ENCODE data around the gene CCDC167. TPM values are rescaled to one million over a fixed set of nuclear protein-coding genes. Genes with fewer than 3 reads are reported as not detected.

The CCDC167 gene
- total RNA-seq, 2 experiments from 2014 or later = 60.4 to 65.2 TPM

DNA sequence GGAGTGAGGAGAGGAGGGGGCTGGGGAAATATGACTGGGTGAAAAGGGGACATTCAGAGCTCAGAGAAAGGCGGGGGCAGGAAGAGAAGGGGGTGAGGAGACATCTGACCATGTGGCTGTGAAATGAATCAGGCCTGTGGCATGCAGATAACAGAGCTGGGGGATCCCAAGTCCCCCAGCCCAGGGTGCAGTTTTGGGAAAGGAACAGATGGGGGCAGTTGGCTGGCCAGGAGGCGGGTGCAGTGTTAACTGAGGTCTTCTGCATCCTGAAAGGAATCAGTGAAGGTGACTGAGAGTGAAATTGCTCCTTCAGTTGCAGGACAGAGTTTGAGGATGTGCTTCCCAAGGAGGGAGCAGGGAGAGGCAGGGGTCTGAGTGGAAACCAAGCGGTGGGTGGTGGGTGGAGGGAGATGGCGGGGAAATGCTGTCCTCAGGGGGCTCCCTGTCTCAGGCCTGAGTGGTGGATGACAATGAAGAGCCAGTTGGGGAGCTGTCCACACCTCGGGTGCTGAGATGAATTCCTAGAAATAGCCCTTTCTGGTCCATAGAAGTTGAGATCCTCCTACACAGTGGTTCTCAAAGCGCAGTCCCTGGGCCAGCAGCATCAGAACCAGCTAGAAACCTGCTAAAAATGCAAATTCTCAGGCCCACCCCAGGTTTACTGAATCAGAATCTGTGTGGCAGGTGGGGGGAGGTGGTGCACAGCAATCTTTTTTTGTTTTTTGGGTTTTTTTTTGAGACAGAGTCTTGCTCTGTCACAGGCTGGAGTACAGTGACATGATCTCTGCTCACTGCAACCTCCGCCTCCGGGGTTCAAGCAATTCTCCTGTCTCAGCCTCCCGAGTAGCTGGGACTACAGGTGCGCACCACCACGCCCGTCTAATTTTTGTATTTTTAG, 26.0 kb upstream of the CCDC167 start:
- DNase-seq = peak; percentile 35
- Mint-ChIP-seq H3K9me3 (no peaks in the 10 kb centered on the region), H3K27ac (no peak overlapping the region), H3K27me3 (no peaks in the 10 kb centered on the region), H3K4me3 (no peak overlapping the region), H3K4me1 (ENCODE audit: low read depth) (peaks cover 47% of the 10 kb centered on the region), H3K36me3 (no peaks in the 10 kb centered on the region)
- ChIA-PET POLR2A (interaction anchor here (1.2 kb wide), 1 partner anchor 17 kb away, joined by 3 read pairs; no protein-coding TSS in a partner anchor), CTCF (interaction anchor here (1.2 to 1.3 kb wide), 2 partner anchors 11 to 23 kb away, joined by 3 read pairs; no protein-coding TSS in a partner anchor)
- intact Hi-C loops (cut with micrococcal nuclease) = no loop called here

DNA sequence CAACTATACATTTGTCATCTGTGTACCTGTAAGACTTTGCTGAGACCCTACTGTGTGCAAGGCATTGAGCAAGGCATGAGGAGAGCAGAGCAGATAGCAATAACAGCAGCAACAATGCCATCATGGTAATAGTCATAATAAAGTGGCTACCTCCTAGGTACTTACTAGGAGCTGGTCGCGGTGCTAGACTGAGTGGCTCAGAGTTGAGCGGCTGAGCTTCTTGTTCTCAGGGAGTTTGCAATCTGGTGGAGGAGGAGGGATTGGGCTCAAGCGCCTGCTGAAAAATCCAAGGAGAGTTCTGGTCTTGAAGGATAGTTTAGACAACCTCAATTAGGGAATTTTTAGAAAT, 25.3 kb upstream of the CCDC167 start:
- Mint-ChIP-seq H3K4me3 (no peak overlapping the region), H3K4me1 (ENCODE audit: low read depth) (peaks cover 49% of the 10 kb centered on the region), H3K27ac (no peak overlapping the region), H3K9me3 (no peaks in the 10 kb centered on the region), H3K36me3 (no peaks in the 10 kb centered on the region), H3K27me3 (no peaks in the 10 kb centered on the region)
- no peak for DNase-seq
- intact Hi-C loops (cut with micrococcal nuclease) = no loop called here
- POLR2A ChIA-PET = interaction anchor here (0.5 to 1.2 kb wide), 3 partner anchors 16 to 32 kb away, joined by 3 to 4 read pairs (median 3); no protein-coding TSS in a partner anchor
- CTCF ChIA-PET = interaction anchor here (1.3 kb wide), 1 partner anchor 22 kb away, joined by 3 read pairs; no protein-coding TSS in a partner anchor

DNA sequence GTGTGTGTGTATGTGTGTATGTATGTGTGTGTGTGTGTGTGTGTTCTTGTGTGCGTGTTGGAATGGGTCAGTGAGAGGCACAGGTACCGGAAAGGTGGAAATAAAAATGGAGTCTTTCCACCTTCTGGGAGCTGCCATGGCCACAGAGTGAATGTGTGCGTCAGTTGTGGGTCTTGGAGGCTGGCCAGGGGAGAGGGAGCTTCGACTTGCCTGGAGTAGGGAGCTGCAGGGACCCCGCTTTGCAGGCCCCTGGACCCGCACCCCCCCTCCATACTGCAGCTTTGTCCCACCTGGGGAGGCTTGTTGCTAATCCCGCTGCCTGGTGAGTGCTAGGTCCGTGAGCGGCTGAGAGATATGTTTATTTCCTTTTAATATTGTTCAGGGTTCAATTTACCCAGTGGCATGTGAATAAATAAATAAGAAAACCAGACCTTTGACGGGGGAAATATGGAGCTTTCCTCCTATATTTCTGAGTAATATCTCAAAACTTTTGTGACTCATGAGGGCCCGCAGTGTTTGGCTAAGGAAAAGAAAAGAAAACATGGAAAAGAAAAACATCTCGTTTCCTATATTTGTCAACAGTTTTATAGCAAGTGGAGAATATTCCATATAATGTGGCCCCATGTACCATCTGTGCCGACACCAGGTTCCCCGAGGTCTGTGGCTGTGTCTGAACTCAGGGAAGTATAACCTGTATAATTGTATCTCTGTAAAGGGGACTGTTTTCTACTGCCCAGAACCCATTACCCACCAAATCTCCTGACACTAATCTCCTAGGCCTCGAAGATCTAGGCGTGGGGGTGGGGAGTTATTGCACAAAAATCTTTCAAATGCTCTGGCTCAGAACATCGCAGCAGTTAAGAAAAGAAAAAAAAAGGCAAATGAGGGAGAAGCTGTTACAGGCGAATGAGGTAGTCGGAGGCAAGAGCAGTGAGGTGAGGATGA, 24.6 kb upstream of the CCDC167 start:
- H3K4me1 Mint-ChIP-seq (ENCODE audit: low read depth) = peaks cover 52% of the 10 kb centered on the region
- H3K9me3 Mint-ChIP-seq = no peaks in the 10 kb centered on the region
- intact Hi-C loops (cut with micrococcal nuclease) = no loop called here
- no peak overlapping the region for H3K27ac Mint-ChIP-seq
- no peaks in the 10 kb centered on the region for H3K36me3 Mint-ChIP-seq
- ChIA-PET CTCF (interaction anchor here (0.6 to 1.3 kb wide), 2 partner anchors 21 to 130 kb away, joined by 3 to 4 read pairs; no protein-coding TSS in a partner anchor), POLR2A (interaction anchor here (0.5 to 1.2 kb wide), 3 partner anchors 16 to 31 kb away, joined by 3 to 4 read pairs (median 3); no protein-coding TSS in a partner anchor)
- no peak for DNase-seq
- no peaks in the 10 kb centered on the region for H3K27me3 Mint-ChIP-seq
- H3K4me3 Mint-ChIP-seq = no peak overlapping the region

DNA sequence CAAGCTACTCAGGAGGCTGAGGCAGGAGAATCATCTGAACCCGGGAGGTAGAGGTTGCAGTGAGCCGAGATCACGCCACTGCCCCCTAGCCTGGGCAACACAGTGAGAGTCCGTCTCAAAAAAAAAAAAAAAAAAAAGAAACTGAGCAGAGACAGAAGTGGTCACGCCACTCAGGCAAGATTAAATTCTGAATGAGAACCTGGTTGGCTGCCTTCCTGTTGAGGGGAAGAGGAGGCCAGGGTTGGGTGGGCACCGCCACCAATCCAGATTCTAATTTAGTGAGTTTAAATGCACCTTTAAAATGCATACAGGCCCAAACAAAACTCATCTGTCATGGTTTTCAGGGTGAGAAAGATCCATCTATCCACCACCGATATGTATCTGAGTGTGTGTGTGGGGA, 23.7 kb upstream of the CCDC167 start:
- Mint-ChIP-seq H3K27me3 (no peaks in the 10 kb centered on the region), H3K9me3 (no peaks in the 10 kb centered on the region), H3K36me3 (no peaks in the 10 kb centered on the region), H3K4me3 (no peak overlapping the region), H3K4me1 (ENCODE audit: low read depth) (peaks cover 61% of the 10 kb centered on the region), H3K27ac (no peak overlapping the region)
- ChIA-PET CTCF (no interaction called here), POLR2A (no interaction called here)
- intact Hi-C loops (cut with micrococcal nuclease) = no loop called here
- DNase-seq = no peak

DNA sequence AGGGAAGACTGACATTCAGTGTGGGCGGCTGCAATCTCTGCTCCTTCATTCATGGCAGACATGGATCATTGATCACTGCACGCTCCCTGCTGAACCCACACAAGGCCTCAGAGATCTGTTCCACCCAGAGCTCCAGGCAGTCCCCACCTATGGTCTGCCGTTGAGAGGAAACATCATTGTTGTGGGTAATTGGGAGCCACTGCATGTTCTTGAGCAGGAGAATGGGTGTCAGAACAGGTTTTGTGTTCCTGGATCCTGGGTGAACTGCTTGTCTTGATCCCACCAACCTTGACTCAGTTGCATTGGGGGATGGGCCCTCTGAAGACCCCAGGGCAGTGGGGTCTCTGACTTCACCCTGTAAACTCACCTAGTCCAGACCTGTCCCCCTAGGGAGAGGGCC, 23.1 kb upstream of the CCDC167 start:
- intact Hi-C loops (cut with micrococcal nuclease) = loop anchor here (1.0 kb wide), 1 partner anchor 30 kb away; no protein-coding TSS in a partner anchor
- H3K4me3 Mint-ChIP-seq = no peak overlapping the region
- no peaks in the 10 kb centered on the region for H3K27me3 Mint-ChIP-seq
- ChIA-PET POLR2A (interaction anchor here (1.2 kb wide), 1 partner anchor 27 kb away, joined by 3 read pairs; no protein-coding TSS in a partner anchor), CTCF (no interaction called here)
- DNase-seq = no peak
- peaks cover 67% of the 10 kb centered on the region for H3K4me1 Mint-ChIP-seq (ENCODE audit: low read depth)
- no peaks in the 10 kb centered on the region for H3K9me3 Mint-ChIP-seq
- H3K36me3 Mint-ChIP-seq = no peaks in the 10 kb centered on the region
- no peak overlapping the region for H3K27ac Mint-ChIP-seq

DNA sequence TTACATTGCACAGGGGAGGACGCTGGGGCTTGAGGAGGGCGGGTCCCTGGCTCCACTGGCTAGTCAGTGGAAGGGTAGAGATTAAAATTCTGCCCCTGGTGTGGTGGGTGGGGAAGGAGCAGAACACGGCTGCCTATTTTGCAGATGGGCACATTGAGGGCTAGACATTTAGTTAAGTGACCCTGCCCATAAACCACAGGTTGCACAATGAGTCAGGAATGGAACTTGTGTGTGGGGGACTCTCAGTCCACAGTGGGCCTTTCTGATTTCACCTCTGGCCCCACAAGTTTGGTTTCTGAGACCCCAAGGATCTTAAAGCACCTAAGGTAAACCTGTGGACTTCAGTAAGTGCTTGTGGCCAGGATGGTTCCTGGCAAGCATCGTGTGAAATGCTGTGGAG, 22.0 kb upstream of the CCDC167 start:
- H3K27me3 Mint-ChIP-seq = no peaks in the 10 kb centered on the region
- ChIA-PET POLR2A (interaction anchor here (1.2 kb wide), 1 partner anchor 26 kb away, joined by 3 read pairs; no protein-coding TSS in a partner anchor), CTCF (no interaction called here)
- intact Hi-C loops (cut with micrococcal nuclease) = loop anchor here (1.0 kb wide), 1 partner anchor 32 kb away; no protein-coding TSS in a partner anchor
- no peak overlapping the region for H3K4me3 Mint-ChIP-seq
- no peak for DNase-seq
- H3K27ac Mint-ChIP-seq = no peak overlapping the region
- H3K36me3 Mint-ChIP-seq = no peaks in the 10 kb centered on the region
- H3K4me1 Mint-ChIP-seq (ENCODE audit: low read depth) = peaks cover 74% of the 10 kb centered on the region
- H3K9me3 Mint-ChIP-seq = no peaks in the 10 kb centered on the region

DNA sequence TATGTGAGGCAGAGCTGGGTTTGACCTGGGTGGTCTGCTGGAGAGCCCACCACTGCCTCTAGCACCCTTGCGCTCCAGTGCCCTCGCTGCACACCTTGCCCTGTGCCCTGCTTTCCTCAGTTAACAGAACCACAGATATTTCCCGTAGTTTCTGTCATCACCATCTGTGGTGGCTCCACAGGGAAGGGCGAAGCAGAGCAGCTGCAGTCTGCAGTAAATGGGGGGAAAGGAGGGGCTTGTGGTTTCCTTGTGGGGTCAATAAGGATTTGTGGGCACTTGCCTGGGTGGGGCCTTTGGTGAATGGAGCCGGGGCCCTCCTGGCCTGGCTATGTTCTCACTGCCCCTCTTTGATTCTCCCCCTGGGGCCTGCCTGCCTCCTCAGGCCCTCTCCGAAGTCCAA, 21.2 kb upstream of the CCDC167 start:
- H3K27ac Mint-ChIP-seq = no peak overlapping the region
- CTCF ChIA-PET = no interaction called here

DNA sequence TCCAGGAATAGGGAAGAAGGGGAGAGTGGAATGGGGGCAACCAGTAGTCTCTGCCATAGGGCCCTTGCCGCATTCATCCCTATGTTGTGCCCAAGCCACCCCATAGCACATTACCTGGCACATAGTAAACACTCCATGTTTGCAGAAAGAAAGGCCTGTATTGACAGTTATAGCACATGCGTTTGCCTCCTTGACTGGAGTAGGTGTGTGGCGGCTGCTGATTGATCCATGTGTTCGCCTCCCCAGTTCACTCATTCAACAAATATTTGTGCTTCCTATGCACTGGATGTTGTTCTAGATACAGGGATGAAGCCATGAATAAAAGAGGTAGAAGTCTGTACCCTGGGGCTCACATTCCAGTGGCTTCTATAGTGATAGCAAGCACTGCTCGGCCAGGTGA, 19.8 kb upstream of the CCDC167 start:
- DNase-seq = no peak
- Mint-ChIP-seq H3K4me1 (ENCODE audit: low read depth) (peaks cover 78% of the 10 kb centered on the region), H3K27me3 (no peaks in the 10 kb centered on the region), H3K36me3 (no peaks in the 10 kb centered on the region), H3K4me3 (no peak overlapping the region), H3K27ac (no peak overlapping the region), H3K9me3 (no peaks in the 10 kb centered on the region)
- ChIA-PET POLR2A (interaction anchor here (0.7 to 4.6 kb wide), 3 partner anchors 15 to 86 kb away, joined by 3 to 93 read pairs (median 6); partner anchors contain the start of gene CCDC167), CTCF (interaction anchor here (1.1 to 4.2 kb wide), 3 partner anchors 12 to 24 kb away, joined by 3 to 34 read pairs (median 5); no protein-coding TSS in a partner anchor)
- intact Hi-C loops (cut with micrococcal nuclease) = loop anchor here (5.0 kb wide), 2 partner anchors 262 to 277 kb away; partner anchors contain the start of genes TBC1D22B and TMEM217

More for the DNA sequence above, 21.2 kb upstream of the CCDC167 start:
- Mint-ChIP-seq H3K27me3 (no peaks in the 10 kb centered on the region), H3K36me3 (no peaks in the 10 kb centered on the region), H3K4me3 (no peak overlapping the region), H3K9me3 (no peaks in the 10 kb centered on the region), H3K4me1 (ENCODE audit: low read depth) (peaks cover 78% of the 10 kb centered on the region)
- intact Hi-C loops (cut with micrococcal nuclease) = no loop called here
- DNase-seq = no peak
- POLR2A ChIA-PET = interaction anchor here (0.6 kb wide), 1 partner anchor 16 kb away, joined by 3 read pairs; no protein-coding TSS in a partner anchor

DNA sequence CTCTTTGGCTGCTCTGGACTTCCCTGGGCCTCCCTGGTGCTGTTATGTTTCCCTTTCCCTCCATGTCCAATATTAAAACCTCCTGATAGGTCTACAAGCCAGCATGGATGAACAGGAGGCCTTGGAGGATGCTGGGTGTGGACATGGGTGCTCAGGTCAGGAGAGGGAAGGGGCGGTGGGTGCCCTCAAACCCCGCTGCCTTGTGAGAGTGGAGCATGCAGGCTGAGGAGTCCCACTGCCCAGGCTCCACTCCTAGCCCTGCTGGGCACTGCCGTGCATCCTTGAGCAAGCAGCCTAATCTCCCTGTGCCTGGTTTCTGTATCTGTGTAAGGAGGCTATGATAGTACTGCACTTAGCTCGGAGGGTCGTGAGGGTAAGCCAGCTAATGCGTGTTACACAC, 18.4 kb upstream of the CCDC167 start:
- DNase-seq = no peak
- Mint-ChIP-seq H3K4me3 (peak overlapping the region; percentile 78), H3K4me1 (ENCODE audit: low read depth) (peaks cover 86% of the 10 kb centered on the region), H3K27ac (peak overlapping the region; percentile 95), H3K36me3 (no peaks in the 10 kb centered on the region), H3K9me3 (no peaks in the 10 kb centered on the region), H3K27me3 (no peaks in the 10 kb centered on the region)
- intact Hi-C loops (cut with micrococcal nuclease) = loop anchor here (5.0 kb wide), 2 partner anchors 261 to 276 kb away; partner anchors contain the start of genes TBC1D22B and TMEM217
- ChIA-PET CTCF (interaction anchor here (0.8 to 4.2 kb wide), 9 partner anchors 11 to 135 kb away, joined by 3 to 53 read pairs (median 9); partner anchors contain the start of gene CCDC167), POLR2A (interaction anchor here (0.6 to 4.6 kb wide), 4 partner anchors 14 to 84 kb away, joined by 3 to 93 read pairs (median 22); partner anchors contain the start of gene CCDC167)

DNA sequence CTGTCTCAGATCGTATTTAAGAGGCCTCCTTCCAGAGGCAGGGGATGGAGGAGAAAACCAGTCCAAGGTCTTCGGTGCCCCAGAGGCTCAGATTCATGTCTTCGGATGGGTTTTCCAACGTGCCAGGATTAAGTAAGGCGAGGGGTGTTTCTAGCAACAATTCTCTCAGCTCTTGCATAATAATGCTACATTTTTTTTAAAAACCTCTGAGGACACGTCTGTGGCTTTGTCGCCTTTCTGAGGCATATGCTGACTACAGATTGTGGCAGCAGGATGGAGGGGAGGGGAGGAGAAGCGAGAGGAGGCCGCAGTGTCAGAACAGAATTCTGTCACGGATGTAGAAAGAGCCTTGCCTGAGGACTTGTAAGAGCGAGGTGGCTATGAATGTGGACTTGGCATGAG, 17.7 kb upstream of the CCDC167 start:
- Mint-ChIP-seq H3K27me3 (no peaks in the 10 kb centered on the region), H3K27ac (peak overlapping the region; percentile 95), H3K9me3 (no peaks in the 10 kb centered on the region), H3K4me1 (ENCODE audit: low read depth) (peaks cover 88% of the 10 kb centered on the region), H3K36me3 (no peaks in the 10 kb centered on the region), H3K4me3 (peak overlapping the region; percentile 78)
- ChIA-PET CTCF (interaction anchor here (0.7 to 4.2 kb wide), 12 partner anchors 9 to 136 kb away, joined by 3 to 53 read pairs (median 7); partner anchors contain the start of gene CCDC167), POLR2A (interaction anchor here (1.1 to 4.6 kb wide), 10 partner anchors 13 to 260 kb away, joined by 3 to 93 read pairs (median 6); partner anchors contain the start of genes CCDC167, CMTR1, TBC1D22B and TMEM217)
- intact Hi-C loops (cut with micrococcal nuclease) = loop anchor here (1.0 to 5.0 kb wide), 5 partner anchors 18 to 275 kb away; partner anchors contain the start of genes CCDC167, TBC1D22B and TMEM217
- peak; percentile 91 for DNase-seq
